Right forelimb (tissue), 1 donor: ENCODE measurements around the gene OLAH.
A peak's percentile ranks its signal among the peaks of the same experiment; 100 is the strongest.

Experiments used
- DNase-seq: peaks from one replicate; pipeline ENCODE4 v3.0.0-alpha.2; 2018

Gene OLAH

DNA sequence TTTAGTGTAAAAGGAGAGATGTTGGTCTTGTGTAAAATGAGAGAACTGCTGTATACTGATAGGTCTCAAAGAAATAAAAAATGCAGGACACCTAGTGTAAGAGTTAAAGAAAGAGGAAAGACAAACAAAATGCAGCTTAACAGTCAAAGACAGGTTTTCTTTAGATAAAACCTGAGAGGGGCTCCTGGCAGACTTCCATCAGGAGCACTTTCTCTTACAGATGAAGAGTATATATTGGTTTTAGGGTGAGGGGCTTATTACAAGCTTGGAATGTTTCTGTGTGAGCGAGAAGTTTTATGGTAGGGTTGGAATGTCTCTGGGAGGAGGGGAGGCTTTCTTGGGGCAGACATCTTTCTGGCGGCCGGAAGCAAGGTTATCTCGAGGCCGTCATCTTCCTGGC is 28.6 kb downstream of the OLAH start:
- no peak for DNase-seq

DNA sequence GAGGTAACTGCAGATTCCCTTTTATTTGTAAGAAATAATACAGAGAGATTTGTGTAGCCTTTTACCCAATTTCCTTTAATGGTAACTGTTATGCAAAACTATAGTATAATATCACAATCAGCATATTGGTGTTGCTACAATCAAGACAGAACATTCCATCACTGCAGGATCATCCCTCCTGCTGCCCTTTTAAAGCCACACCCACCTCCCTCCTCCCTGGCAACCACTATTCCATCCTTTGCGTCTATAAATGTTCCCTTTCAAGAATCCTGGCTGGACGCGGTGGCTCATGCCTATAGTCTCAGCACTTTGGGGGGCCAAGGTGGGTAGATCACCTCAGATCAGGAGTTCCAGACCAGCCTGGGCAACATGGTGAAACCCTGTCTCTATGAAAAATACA is 31.7 kb downstream of the OLAH start:
- DNase-seq, result no peak

DNA sequence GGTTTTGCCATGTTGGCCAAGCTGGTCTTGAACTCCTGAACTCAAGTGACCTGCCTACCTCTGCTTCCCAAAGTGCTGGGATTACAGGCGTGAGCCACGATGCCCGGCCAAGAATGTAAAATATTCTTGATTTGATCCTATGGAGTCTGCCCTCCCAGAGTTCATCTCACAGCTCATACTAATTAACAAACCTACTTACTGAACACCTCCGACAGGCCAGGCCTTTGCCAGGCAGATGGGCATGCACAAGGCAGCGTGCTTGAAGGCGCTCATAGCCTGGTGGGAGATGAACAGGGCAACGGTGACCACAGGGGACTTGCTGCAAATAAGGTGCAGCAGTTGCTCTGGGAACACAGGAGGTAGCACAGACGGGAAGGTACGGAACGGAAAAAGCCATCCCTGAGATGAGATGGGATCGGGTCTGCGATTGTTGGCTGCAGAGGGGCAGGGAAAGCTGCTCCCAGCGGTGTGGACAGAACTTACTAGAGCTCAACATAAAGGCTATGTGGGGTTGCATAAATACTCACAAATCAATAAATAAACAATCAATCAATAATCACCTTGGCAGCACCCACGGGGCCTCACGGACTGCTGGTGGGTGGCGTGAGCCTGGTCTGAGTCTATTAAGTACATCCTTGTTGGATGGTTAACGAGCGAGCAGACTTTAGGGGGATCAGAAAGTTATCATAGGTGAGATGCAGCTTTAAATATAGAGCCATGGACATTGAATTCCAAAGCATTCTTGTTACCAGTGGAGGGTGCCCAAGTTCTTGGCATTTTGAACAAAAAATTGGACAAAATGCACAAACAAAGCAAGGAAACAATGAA is 40.1 kb downstream of the OLAH start:
- DNase-seq, result no peak

DNA sequence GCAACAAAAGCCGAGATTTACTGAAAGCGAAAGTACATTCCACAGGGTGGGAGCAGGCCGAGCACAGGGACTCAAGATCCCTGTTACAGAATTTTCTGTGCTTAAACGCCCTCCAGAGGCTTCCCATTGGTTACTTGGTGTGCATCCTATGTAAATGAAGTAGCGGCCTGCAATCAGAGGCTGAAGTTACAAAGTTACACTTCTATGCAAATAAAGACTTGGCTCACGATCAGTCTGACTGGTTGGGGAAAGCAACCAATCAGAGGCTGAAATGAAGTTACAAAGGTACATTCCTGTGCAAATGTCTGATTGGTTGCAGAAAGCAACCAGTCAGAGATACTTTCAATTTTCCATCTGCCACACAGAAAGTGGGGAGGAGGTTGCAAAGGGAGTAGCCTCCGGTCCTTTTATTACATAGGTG is 40.8 kb downstream of the OLAH start:
- peak; percentile 68 for DNase-seq

DNA sequence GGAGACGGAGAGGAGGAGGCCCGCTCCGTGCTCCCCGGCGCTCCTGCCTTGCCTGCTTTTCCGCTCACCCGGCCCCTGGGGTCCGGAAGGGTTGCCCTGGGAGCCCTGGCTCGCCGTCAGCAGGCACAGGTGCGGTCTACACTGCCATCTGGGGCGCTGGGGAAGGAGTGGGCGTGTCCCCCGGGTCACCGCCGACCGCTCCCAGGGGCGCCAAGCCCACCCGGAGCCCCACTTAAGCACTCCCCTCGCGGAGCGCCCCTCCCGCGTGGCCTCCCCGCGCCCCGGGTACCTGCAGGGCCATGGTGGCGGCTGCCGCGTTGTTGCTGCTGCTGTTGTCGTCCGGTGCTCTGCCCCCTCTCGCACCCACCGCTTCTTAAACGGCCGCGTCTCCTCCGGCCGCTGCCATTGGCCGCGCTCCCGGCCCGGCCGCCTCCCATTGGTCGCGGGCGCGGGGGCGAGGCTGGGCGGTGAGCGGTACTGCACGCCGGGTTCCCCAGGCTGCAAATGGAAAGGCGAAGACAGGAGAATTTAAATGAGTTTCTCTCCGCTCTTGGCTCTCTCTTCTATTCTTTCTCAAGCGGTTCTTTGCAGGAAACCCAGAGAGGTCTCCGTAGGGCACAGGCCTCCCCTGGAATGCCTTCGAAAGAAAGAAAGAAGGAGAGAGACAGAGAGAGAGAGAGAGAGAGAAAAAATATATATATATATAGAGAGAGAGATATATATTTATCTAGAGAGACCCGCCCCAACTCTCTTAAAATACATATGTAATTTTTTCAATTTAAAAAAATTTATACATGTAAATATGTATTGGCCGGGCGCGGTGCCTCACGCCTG is 44.9 kb downstream of the OLAH start, which contains the start of gene ACBD7:
Gene ACBD7 (minus strand): TSS at position 349 of the 834 bp plus-strand sequence. CDS start 48 bp downstream, at position 301.
- peak; percentile 84 for DNase-seq

DNA sequence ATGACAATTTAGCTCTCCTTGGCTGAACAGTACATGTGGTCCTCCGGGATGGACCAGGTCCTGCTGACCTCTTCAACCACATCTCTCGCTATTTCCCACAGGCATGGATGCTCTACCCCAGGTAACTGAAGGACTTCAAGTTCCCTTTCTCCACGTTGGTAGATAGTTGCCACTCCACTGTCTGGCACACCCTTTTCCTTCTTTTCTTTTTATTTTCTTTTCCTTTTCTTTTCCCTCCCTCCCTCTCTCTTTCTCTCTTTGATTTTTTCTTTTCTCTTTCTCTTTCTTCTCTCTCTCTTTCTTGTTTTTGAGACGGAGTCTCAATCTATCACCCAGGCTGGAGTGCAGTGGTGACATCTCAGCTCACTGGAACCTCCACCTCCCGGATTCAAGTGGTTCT is 47.7 kb downstream of the OLAH start:
- DNase-seq, result no peak

DNA sequence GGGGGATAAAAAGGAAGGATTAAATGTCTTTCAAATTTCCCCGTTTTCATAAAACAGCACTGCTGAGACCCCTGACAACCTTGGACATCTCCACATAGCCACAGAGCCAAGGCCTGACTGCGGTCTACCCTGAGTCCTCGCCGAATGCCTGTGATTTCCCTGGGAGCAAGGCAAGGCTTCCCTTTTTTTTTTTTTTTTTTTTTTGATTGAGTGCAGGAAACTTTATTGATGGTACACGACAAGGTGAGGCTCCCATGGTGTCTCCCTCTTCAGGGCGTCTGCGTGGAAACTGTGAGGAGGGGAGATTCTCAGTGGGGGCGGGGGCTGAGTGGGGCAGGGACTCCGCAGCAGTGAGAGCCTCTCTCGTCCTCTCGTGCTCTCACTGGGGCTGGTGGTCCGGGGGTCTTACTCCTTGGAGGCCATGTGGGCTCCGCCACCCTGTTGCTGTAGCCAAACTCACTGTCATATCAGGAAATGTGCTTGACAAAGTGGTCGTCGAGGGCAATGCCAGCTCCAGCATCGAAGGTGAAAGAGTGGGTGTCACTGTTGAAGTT is 49.2 kb downstream of the OLAH start:
- DNase-seq, result no peak

DNA sequence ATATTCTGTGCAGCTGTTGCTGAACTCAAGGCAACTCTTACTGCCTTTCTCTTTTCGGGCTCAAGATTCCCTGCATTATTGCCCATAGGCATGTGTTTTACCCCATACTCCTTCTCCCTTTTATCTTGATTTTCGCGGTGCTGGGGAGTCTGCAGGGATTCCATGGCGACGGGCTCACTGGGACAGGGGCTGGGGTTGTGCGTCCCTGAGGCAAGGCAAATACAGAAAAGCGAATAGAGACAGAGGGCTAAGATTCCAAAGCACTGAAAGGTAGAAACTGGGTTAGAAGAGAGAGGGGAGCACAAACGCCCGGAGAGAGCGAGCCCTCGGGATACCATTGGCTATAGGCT is 52.9 kb downstream of the OLAH start:
- DNase-seq, result no peak

DNA sequence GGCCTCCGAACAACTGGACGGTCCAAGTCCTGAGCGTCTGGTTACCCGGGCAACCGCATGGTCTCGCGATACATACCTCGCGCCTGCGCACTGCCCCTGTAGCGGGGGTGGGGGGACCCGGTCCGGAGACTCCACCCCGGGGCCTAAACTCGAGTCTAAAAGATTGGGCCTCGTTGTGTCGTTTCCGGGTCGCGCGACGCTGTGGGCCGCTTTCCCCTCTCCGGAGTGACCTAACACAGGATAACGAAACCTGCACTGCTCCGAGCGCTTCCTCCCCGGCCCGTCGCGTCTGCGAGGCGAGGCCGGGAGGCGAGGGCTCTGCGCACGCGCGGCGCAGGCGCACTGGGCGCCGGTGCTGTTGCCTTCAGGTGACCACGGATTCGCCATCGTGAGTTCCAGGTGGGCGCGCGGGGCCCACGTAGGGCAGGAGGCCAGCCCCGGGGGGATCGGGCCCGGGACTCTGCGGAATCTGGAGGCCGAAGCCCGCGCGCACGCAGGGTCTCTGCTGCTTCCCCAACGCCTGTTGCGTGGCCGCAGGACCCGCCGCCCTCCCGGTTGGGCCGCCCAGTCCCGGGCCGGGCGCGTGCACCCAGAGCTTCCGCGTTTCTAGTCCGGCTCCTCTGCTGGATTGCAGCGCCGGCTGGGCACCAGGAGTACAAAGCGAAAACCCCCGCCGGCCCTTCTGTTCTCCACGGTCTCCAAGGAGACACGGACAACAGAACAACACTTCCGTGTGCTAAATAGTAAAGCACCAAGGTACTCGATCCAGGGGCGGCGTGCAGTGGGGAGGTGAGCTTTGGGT is 53.5 kb downstream of the OLAH start, which contains the start of gene RPP38:
Gene RPP38 (plus strand): TSS at position 345 of the 802 bp plus-strand sequence. CDS start 5,960 bp downstream, outside the sequence.
- DNase-seq, result peak; percentile 99

DNA sequence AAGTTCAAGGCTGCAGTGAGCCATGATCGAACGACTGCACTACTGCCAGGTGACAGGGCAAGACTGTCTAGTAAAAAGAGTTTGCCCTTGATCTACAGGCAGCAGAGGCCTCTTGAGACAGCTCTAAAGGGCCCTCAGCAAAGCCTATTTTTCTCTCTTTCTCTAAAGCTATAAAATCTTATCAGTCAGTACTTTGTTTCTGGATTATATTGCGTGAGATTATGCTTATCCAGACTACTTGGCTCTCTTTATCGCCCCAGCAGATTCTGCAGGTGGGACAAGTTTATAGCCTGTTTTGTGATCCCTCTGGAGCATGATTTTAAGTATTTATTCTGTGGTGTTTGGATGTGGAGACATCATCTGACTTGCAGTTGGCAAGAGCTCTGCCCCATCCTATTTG is 56.1 kb downstream of the OLAH start:
- no peak for DNase-seq

DNA sequence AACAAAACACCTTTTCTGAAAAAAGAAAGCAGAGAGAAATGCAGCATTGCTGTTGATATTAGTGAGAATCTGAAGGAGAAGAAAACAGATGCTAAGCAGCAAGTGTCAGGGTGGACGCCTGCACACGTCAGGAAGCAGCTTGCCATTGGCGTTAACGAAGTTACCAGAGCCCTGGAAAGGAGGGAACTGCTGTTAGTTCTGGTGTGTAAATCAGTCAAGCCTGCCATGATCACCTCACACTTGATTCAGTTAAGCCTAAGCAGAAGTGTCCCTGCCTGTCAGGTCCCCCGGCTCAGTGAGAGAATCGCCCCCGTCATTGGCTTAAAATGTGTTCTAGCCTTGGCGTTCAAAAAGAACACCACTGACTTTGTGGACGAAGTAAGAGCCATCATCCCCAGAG is 59.8 kb downstream of the OLAH start:
- DNase-seq, result no peak

DNA sequence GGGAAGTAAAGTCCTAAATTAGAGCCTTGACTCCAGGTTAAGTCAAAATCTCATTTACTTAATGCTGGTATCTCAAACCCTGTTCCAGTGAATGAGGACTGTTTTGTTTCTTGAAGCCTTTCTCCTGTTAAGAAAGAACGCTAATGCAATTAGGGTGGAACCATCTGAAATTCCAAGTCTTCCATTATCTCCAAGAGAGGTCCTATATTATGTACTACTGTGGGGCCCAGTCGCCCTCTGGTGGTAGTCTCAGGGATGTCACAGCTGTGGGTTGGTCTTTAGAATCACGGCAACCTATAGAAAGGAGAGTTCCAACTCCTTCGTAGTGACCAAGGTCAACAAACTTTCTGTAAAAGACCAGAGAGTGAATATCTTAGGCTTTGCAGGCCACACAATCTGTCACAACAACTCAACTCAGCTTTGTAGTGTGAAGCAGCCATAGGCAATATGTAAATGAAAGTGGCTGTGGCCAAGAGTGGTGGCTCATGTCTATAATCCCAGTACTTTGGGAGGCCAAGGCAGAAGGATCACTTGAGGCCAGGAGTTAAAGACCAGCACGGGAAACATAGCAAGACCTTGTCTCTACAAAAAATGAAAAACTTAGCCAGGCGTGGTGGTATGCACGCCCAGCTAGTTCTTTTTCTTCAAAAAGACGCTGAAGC is 62.7 kb downstream of the OLAH start:
- DNase-seq, result peak; percentile 80

DNA sequence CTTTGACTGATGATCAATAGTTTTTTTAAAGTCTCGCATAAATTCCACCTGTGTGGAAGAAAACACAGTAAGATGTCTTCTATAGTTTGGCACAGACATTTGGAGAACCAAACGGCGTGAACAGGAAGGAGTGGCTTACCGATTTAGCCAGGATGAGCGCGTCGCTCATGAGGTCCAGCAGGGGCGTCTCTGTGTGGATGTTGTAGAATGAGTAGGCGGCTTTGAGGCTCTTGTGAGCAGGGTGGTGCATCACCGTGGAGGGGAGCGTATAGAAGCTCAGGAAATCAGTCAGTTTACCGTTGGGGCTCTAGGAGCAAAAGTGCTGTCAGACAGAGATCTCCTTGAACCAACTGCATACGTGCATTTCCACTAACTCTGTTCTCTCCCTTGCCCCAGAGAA is 68.9 kb downstream of the OLAH start:
- DNase-seq, result no peak

DNA sequence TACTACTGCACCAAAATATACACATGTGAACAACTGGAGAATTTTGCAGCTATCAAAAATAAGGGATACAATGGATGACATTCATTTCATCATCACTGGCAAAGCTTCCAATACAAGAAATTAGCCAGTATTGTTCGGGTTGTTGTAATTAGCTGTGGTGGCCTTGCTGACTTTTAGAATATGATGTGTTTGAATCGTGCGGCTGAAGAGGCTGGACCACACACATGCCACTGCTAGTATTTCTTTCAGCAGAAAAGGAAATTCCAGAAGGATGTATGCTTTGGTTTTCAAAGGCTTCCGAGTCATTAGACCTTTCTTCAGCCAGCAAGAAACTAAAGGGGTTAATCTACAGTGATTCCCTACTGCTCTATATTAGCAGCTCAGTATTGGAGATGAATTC is 70.0 kb downstream of the OLAH start:
- DNase-seq, result no peak

DNA sequence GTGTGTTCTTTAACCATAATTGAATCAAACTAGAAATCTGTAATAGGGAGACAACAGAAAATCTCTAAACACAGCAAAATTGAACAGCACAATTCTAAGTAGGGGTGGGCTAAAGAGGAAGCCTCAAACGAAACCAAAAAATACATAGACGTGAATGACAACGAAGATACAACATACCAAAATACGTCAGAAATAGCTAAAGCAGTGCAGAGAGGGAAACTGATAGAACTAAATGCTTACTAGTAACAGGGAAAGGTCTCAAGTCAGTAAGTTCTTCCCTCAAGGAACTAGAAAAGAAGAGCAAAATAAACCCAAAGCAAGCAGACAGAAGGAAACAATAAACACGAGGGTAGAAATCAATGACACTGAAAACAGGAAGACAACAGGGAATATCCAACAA is 72.5 kb downstream of the OLAH start:
- no peak for DNase-seq

DNA sequence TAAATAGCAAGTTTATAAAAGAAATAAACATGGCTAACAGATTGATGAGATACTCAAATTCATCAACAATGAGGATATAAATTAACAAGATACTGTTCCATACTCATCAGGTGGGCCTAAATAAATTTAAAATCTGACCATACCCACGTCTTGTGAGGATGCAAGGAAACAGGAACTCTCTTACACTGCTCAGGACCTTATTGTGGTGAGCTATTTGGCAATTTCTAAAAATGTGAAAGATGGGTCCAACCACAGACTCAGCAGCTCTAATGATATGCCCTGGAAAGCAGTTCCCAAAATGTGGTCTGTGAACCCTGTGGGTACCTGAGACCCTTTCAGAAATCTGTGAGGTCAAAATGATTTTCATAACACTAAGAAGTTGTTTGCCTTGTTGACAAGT is 74.9 kb downstream of the OLAH start:
- no peak for DNase-seq

DNA sequence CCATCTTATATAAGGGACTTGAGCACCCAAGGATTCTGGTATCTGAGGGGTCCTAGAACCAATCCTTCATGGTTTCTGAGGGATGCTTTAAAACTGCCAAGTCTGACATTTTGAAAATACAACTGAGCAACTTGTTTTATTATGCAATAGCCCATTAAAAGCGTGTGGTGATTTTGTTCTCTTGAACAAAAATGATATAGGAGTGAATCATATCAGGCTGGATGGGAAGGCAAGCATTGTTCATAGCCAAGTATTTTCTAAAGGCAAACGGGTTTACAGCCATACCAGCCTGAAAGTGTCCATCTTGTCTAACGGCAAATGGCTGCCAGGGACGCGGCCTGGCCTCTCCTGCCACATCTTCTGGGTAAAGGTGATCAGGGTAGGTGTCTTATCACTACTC is 76.8 kb downstream of the OLAH start:
- DNase-seq, result no peak

DNA sequence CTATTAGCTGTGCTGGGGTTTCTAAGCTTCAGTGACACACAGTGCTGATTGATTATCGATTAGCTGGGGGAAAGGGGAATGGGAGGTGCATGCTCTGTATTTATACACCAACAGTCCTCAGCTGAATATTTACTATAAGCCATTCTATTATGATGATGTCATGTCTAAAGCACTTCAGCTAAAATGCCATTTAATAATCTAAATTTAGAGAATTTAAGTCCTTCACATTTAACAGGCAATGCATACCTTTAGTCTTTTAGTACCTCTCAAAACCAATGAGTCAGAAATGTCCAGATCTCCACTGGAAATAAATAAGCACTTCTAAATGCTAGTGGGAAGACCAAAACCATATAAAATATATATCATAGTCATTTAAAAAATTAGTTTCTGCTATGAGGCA is 78.0 kb downstream of the OLAH start:
- DNase-seq, result no peak

DNA sequence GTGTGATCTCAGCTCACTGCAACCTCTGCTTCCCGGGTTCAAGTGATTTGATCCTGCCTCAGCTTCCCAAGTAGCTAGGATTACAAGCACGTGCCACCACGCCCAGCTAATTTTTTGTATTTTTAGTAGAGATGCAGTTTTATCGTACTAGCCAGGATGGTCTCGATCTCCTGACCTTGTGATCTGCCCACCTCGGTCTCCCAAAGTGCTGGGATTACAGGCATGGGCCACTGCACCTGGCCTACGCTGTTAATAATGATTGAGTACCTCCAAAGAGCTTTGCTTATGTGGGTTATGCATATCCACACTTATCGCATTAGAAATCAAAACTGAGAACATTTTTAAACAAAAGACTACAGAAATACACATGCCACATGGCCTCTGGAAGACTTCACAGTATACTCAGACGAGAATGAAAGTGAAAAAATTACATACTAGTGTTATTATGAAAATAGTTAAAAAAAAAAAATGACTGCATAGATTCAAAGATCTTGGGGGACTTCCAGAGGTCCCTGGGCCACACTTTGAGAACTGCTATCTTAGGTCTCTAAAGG is 78.8 kb downstream of the OLAH start:
- no peak for DNase-seq
